KMS-11 (cell line): ENCODE data around the gene ACOT2.

Experiments
- H2AFZ ChIP-seq: fragments of 200-600 bp; sonication (generic); 2 replicates; pipeline ENCODE4 v1.6.1; 2016; ENCODE audit warnings: antibody characterized with exemption, mixed run types, low read depth
- H3K27ac ChIP-seq: fragments of 200-600 bp; sonication (generic); 2 replicates; pipeline ENCODE4 v1.6.1; 2016; ENCODE audit warnings: mild to moderate bottlenecking, mixed run types
- H3K27me3 ChIP-seq: fragments of 200-600 bp; sonication (generic); 2 replicates; pipeline ENCODE4 v1.6.1; 2017; ENCODE audit warnings: mild to moderate bottlenecking, low read depth, mixed run types, moderate library complexity; ENCODE audit not compliant: insufficient read depth
- H3K36me3 ChIP-seq: fragments of 200-600 bp; sonication (generic); 2 replicates; pipeline ENCODE4 v1.6.1; 2017; ENCODE audit warnings: mild to moderate bottlenecking, mixed run types; ENCODE audit not compliant: insufficient read depth
- H3K4me1 ChIP-seq: fragments of 200-600 bp; sonication (generic); 2 replicates; pipeline ENCODE4 v1.6.1; 2016; ENCODE audit warnings: mild to moderate bottlenecking, low read depth, mixed run types; ENCODE audit not compliant: poor library complexity, severe bottlenecking
- H3K4me2 ChIP-seq: fragments of 200-600 bp; sonication (generic); 2 replicates; pipeline ENCODE4 v1.7.0; 2016; ENCODE audit warnings: mild to moderate bottlenecking, mixed run types
- H3K4me3 ChIP-seq: fragments of 200-600 bp; sonication (generic); IDR thresholded peaks from 2 replicates; pipeline ENCODE4 v1.6.1; 2017; ENCODE audit warnings: low read depth, low read length, mixed read lengths; ENCODE audit not compliant: insufficient read depth
- H3K79me2 ChIP-seq: fragments of 200-600 bp; sonication (generic); 2 replicates; pipeline ENCODE4 v1.6.1; 2016; ENCODE audit warnings: low read depth, mixed run types; ENCODE audit not compliant: insufficient read depth
- H3K9ac ChIP-seq: fragments of 200-600 bp; sonication (generic); 2 replicates; pipeline ENCODE4 v1.6.1; 2016; ENCODE audit warnings: mild to moderate bottlenecking, mixed run types
- H4K20me1 ChIP-seq: fragments of 200-600 bp; sonication (generic); 2 replicates; pipeline ENCODE4 v1.6.1; 2016; ENCODE audit warnings: mild to moderate bottlenecking, mixed run types; ENCODE audit not compliant: insufficient read depth
- CTCF ChIP-seq: fragments of 200-600 bp; sonication (generic); conservative IDR thresholded peaks from 2 replicates; pipeline ENCODE4 v1.6.1; 2017; ENCODE audit warnings: low read depth, mild to moderate bottlenecking, antibody characterized with exemption, low read length, moderate library complexity, mixed read lengths

ACOT2 gene

DNA sequence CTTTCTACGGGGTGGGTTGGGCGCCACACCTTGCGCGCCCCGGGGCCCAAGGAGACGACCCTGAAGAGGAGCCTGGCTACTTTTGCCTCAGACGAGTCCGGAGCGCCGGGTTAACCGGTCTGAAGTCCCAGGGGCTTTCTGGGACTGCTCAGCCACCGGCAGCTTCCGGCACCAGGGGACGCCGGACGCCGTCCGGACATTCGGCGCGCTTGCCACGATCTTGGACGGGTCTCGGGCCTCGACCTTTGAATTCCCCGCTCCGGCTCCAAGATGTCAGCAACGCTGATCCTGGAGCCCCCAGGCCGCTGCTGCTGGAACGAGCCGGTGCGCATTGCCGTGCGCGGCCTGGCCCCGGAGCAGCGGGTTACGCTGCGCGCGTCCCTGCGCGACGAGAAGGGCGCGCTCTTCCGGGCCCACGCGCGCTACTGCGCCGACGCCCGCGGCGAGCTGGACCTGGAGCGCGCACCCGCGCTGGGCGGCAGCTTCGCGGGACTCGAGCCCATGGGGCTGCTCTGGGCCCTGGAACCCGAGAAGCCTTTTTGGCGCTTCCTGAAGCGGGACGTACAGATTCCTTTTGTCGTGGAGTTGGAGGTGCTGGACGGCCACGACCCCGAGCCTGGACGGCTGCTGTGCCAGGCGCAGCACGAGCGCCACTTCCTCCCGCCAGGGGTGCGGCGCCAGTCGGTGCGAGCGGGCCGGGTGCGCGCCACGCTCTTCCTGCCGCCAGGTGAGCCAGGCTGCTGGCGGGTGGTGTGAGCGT lies 22.9 kb downstream of the ACOT2 start, which contains the start of gene ACOT4:
TSS of gene ACOT4 (plus strand) at position 184 of the 760 bp plus-strand sequence. CDS start at position 271, 87 bp downstream.
- H3K27me3 ChIP-seq: no peaks in the 10 kb centered on the region
- no peak within 1 kb of the TSS for H2AFZ ChIP-seq
- H3K4me1 ChIP-seq: no peaks in the 10 kb centered on the region
- no peaks in the 10 kb centered on the region for H4K20me1 ChIP-seq
- H3K79me2 ChIP-seq: no peaks in the 10 kb centered on the region
- H3K4me2 ChIP-seq: no peak within 1 kb of the TSS
- no peak within 1 kb of the TSS for H3K27ac ChIP-seq
- no peak for TF ChIP-seq CTCF
- no peak within 1 kb of the TSS for H3K9ac ChIP-seq
- no peak within 1 kb of the TSS for H3K4me3 ChIP-seq
- H3K36me3 ChIP-seq: no peaks in the 10 kb centered on the region

GRCh38 chr14:73594491-73594890 lies 25.5 kb downstream of the ACOT2 start:
- H3K4me2 ChIP-seq: no peak overlapping the region
- H3K27ac ChIP-seq: no peak overlapping the region
- H3K36me3 ChIP-seq: no peaks in the 10 kb centered on the region
- no peaks in the 10 kb centered on the region for H3K27me3 ChIP-seq
- H4K20me1 ChIP-seq: no peaks in the 10 kb centered on the region
- H3K9ac ChIP-seq: no peak overlapping the region
- no peak overlapping the region for H2AFZ ChIP-seq
- H3K4me3 ChIP-seq: no peak overlapping the region
- H3K79me2 ChIP-seq: no peaks in the 10 kb centered on the region
- H3K4me1 ChIP-seq: no peaks in the 10 kb centered on the region
- TF ChIP-seq CTCF: no peak

DNA sequence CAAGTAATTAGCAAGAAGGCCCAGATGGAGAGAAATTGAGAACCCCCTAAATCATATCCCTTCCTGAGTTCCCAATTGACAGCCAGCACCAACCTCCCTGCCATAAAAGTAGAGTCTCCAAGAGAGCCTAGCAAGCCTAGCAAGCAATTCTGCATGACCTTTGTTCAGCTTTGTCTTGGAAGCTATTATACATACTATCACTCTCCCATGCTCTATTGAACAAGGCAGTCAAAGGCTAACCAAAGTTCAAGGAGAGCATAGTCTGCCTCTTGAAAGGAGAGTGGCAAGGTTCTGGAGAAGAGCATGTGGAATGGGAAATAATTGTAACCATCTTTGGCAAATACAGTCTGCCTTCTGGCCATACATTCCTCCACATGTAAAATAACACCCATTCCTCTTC lies 30.5 kb downstream of the ACOT2 start:
- no peaks in the 10 kb centered on the region for H3K36me3 ChIP-seq
- no peaks in the 10 kb centered on the region for H3K27me3 ChIP-seq
- no peak overlapping the region for H3K4me2 ChIP-seq
- TF ChIP-seq CTCF: no peak
- no peak overlapping the region for H3K4me3 ChIP-seq
- H3K79me2 ChIP-seq: no peaks in the 10 kb centered on the region
- no peaks in the 10 kb centered on the region for H4K20me1 ChIP-seq
- no peak overlapping the region for H3K9ac ChIP-seq
- H3K4me1 ChIP-seq: no peaks in the 10 kb centered on the region
- no peak overlapping the region for H2AFZ ChIP-seq
- H3K27ac ChIP-seq: no peak overlapping the region

DNA sequence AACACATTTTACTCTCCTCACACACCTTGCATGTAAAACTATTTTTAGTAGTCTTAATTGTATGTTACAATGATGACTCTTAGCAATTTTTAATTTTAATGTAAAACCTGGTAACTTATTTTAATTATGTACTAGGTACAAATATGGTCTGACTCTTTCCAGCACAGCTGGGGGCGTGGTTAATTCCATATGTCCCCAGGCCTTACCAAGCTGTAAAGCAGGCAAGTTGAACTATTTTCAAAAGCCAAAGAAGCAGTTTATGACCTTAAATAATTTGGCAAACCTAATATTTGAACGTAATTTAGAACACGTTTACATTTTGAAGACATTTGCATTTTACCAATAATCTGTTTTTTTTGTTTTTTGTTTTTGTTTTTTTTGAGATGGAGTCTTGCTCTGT lies 34.0 kb downstream of the ACOT2 start:
- H3K27ac ChIP-seq: no peak overlapping the region
- no peak for TF ChIP-seq CTCF
- no peak overlapping the region for H3K4me2 ChIP-seq
- no peaks in the 10 kb centered on the region for H3K79me2 ChIP-seq
- no peaks in the 10 kb centered on the region for H4K20me1 ChIP-seq
- no peak overlapping the region for H2AFZ ChIP-seq
- no peaks in the 10 kb centered on the region for H3K36me3 ChIP-seq
- no peak overlapping the region for H3K4me3 ChIP-seq
- H3K27me3 ChIP-seq: no peaks in the 10 kb centered on the region
- no peak overlapping the region for H3K9ac ChIP-seq
- no peaks in the 10 kb centered on the region for H3K4me1 ChIP-seq
